Activated CD8-positive, alpha-beta T cell treated with anti-CD3 and anti-CD28 coated beads for 36 hours (primary cell): ENCODE results near the gene OTOGL. TPM values are rescaled to one million over a fixed set of nuclear protein-coding genes. Genes with fewer than 3 reads are reported as not detected.

Experiments used
- ATAC-seq: fragments of 200-7000 bp; cut with Tn5 transposase; one replicate; pipeline ENCODE4 v1.10.0; 2021; ENCODE audit warnings: mild to moderate bottlenecking, moderate library complexity
- CTCF ChIA-PET: fragments of 350-600 bp; sonication (Branson Sonifier 250); formaldehyde crosslinking; loops from one replicate; lab custom pipeline; 2021; ENCODE audit warnings: antibody characterized with exemption; lab: Charles Lee
- POLR2A ChIA-PET: fragments of 350-600 bp; sonication (Branson Sonifier 250); formaldehyde crosslinking; loops from one replicate; lab custom pipeline; 2021; ENCODE audit warnings: antibody characterized with exemption; lab: Charles Lee
- DNase-seq: peaks from one replicate; pipeline ENCODE4 v3.0.0-alpha.2; 2020
- H3K27ac Mint-ChIP-seq: one replicate; pipeline ENCODE4 v1.8.0; 2021; ENCODE audit warnings: mild to moderate bottlenecking, mixed read lengths
- H3K27me3 Mint-ChIP-seq: one replicate; pipeline ENCODE4 v1.8.0; 2021; ENCODE audit warnings: mixed read lengths
- H3K36me3 Mint-ChIP-seq: one replicate; pipeline ENCODE4 v1.8.0; 2021; ENCODE audit warnings: low read depth, mixed read lengths
- H3K4me1 Mint-ChIP-seq: one replicate; pipeline ENCODE4 v1.8.0; 2021; ENCODE audit warnings: low read depth, mixed read lengths
- H3K4me3 Mint-ChIP-seq: one replicate; pipeline ENCODE4 v1.8.0; 2021; ENCODE audit warnings: mild to moderate bottlenecking, moderate library complexity, mixed read lengths
- H3K9me3 Mint-ChIP-seq: one replicate; pipeline ENCODE4 v1.8.0; 2021; ENCODE audit warnings: mixed read lengths
- intact Hi-C: fragments of 100-400 bp; cut with micrococcal nuclease; formaldehyde crosslinking; loops from one replicate; pipeline ENCODE4 v1.10.0; 2022
- total RNA-seq, 2 experiments: library from RNA; stranded (reverse); gene quantifications; one replicate each; pipeline ENCODE4 v1.2.3, GENCODE V29; 2021
- TF ChIP-seq, protein P1 (sequence below): fragments of 200-600 bp; IDR thresholded peaks from one replicate; pipeline ENCODE4 v1.8.0; 2022; ENCODE audit warnings: antibody characterized with exemption, mild to moderate bottlenecking

OTOGL gene
- total RNA-seq, 2 experiments from 2014 or later = not detected

DNA sequence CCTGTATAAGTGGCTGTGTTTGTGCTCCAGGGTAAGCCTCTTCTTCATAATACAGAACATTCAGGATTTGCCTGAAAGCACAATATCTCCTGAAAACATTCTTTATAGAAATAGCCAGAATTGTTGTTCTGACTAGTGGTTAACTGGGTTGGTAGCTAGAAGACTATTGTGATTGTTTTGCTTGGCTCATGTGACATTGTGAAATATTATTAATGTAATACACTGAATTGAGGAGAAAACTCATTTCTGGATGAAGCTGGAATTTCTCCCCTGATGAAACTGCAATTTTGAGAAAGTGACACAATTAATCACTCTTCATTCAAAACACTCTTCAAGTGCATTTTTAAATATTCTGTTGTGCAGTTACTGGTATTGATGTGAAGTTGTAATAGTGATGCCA is 172.4 kb downstream of the OTOGL start:
- Mint-ChIP-seq H3K27me3 (peaks cover 6% of the 10 kb centered on the region), H3K4me3 (no peak overlapping the region), H3K4me1 (no peaks in the 10 kb centered on the region), H3K27ac (no peak overlapping the region), H3K36me3 (no peaks in the 10 kb centered on the region), H3K9me3 (no peaks in the 10 kb centered on the region)
- DNase-seq (no peak), ATAC-seq (no peak)
- TF ChIP-seq, protein P1, sequence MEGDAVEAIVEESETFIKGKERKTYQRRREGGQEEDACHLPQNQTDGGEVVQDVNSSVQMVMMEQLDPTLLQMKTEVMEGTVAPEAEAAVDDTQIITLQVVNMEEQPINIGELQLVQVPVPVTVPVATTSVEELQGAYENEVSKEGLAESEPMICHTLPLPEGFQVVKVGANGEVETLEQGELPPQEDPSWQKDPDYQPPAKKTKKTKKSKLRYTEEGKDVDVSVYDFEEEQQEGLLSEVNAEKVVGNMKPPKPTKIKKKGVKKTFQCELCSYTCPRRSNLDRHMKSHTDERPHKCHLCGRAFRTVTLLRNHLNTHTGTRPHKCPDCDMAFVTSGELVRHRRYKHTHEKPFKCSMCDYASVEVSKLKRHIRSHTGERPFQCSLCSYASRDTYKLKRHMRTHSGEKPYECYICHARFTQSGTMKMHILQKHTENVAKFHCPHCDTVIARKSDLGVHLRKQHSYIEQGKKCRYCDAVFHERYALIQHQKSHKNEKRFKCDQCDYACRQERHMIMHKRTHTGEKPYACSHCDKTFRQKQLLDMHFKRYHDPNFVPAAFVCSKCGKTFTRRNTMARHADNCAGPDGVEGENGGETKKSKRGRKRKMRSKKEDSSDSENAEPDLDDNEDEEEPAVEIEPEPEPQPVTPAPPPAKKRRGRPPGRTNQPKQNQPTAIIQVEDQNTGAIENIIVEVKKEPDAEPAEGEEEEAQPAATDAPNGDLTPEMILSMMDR = no peak
- intact Hi-C loops = loop anchor here (10.0 kb wide), 1 partner anchor 77 kb away; no protein-coding TSS in a partner anchor
- ChIA-PET CTCF (interaction anchor here (1.6 to 3.8 kb wide), 4 partner anchors 11 to 76 kb away, joined by 3 to 24 read pairs (median 6); no protein-coding TSS in a partner anchor), POLR2A (no interaction called here)

DNA sequence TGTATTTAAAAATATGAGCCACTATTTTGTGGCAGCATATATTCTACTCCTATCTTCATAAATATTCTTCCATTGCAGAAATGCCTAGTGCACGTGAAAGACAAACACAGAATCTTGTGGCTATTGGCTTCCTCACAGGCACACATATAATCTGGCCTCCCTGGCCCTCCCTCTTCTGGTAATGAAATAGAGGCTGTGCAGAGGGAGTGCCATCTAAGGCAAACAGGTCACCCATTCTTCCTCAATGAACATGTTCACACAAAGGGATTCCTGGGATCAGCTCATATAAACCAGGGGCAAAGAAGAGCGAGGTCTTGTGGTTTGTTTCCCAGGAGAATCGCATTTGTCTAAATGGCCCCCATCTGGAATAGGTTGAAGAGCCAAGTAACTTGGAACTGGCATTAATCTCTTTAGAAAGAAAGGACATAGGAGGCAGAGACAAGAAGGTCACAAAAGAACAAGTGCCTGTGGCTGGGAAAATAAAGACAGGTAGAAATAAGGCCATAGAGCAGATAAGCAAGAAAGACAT is 173.1 kb downstream of the OTOGL start:
- Mint-ChIP-seq H3K4me3 (no peak overlapping the region), H3K9me3 (no peaks in the 10 kb centered on the region), H3K36me3 (no peaks in the 10 kb centered on the region), H3K4me1 (no peaks in the 10 kb centered on the region), H3K27ac (no peak overlapping the region), H3K27me3 (peaks cover 6% of the 10 kb centered on the region)
- ChIA-PET POLR2A (no interaction called here), CTCF (interaction anchor here (1.6 to 3.8 kb wide), 2 partner anchors 14 to 77 kb away, joined by 3 to 24 read pairs; no protein-coding TSS in a partner anchor)
- no peak for DNase-seq
- no peak for ATAC-seq
- TF ChIP-seq, protein P1 = no peak
- intact Hi-C loops = loop anchor here (10.0 kb wide), 1 partner anchor 78 kb away; no protein-coding TSS in a partner anchor

DNA sequence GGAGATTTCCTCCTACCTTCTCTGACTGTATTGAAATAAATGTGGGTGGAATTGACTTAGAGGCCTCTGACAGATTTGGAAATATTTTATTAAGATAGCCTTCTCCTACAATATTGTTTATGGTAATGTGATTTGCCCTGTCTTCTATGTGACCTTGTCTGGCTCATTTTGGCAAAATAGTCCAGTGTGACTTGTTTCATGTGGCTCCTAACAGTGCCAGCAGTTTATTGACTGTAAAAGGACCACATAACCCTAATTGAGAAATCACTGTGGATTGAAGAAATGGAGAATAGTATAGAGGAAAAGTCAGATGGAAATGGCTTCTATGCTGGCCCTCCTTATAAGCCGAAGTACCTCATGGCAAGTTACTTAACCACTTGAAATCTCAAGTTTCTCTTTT is 173.8 kb downstream of the OTOGL start:
- TF ChIP-seq, protein P1 = no peak
- peaks cover 4% of the 10 kb centered on the region for H3K27me3 Mint-ChIP-seq
- no peaks in the 10 kb centered on the region for H3K36me3 Mint-ChIP-seq
- no peak overlapping the region for H3K4me3 Mint-ChIP-seq
- ChIA-PET POLR2A (no interaction called here), CTCF (no interaction called here)
- no peaks in the 10 kb centered on the region for H3K4me1 Mint-ChIP-seq
- DNase-seq = no peak
- H3K27ac Mint-ChIP-seq = no peak overlapping the region
- intact Hi-C loops = loop anchor here (10.0 kb wide), 1 partner anchor 78 kb away; no protein-coding TSS in a partner anchor
- no peak for ATAC-seq
- H3K9me3 Mint-ChIP-seq = no peaks in the 10 kb centered on the region

DNA sequence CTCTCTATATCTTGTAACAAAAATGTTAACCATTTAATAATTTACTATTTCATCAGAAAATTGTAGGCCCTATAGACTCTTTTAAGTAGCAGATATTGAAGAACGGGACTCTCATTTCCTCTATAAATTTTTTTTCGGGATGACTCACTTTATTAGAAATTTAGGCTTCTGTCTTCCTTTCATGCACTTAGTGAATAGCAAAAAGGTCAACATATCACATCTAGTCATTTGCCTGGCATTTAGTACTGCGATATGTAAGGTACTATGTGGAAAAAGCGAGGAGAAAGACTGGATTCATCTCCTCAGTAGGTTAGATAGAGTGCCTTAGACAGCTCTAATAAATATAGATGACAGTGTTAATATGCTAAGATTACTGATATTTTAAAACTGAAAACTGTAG is 178.4 kb downstream of the OTOGL start:
- ChIA-PET CTCF (no interaction called here), POLR2A (no interaction called here)
- no peak overlapping the region for H3K27ac Mint-ChIP-seq
- H3K36me3 Mint-ChIP-seq = no peaks in the 10 kb centered on the region
- no peaks in the 10 kb centered on the region for H3K4me1 Mint-ChIP-seq
- H3K27me3 Mint-ChIP-seq = peaks cover 1% of the 10 kb centered on the region
- ATAC-seq (no peak), DNase-seq (no peak)
- H3K9me3 Mint-ChIP-seq = peaks cover 4% of the 10 kb centered on the region
- intact Hi-C loops = loop anchor here (10.0 kb wide), 1 partner anchor 83 kb away; no protein-coding TSS in a partner anchor
- TF ChIP-seq, protein P1 = no peak
- no peak overlapping the region for H3K4me3 Mint-ChIP-seq

DNA sequence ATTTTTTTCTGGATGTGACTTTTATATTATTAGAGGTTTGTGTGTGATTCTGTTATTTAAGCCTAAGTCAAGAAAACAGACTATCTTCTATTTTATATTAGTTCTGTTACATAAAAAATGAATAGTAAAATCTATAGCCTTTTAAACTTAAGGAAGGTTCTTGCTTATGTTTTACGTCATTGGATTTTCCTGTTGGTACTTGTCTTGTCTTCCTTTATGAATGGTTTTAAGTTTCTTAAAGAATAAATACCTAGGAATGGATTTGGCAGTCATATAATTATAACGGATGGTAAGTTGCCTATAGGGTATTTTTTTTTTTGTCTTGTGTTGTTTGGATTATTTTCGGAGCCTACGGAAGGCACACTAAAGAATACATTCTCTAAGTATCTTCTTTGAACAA is 182.9 kb downstream of the OTOGL start:
- CTCF ChIA-PET = no interaction called here
- Mint-ChIP-seq H3K27ac (no peak overlapping the region), H3K4me3 (no peak overlapping the region), H3K36me3 (no peaks in the 10 kb centered on the region), H3K27me3 (peaks cover 2% of the 10 kb centered on the region), H3K9me3 (peaks cover 4% of the 10 kb centered on the region), H3K4me1 (no peaks in the 10 kb centered on the region)
- ATAC-seq (no peak), DNase-seq (no peak)
- TF ChIP-seq, protein P1 = no peak
- intact Hi-C loops = no loop called here
- POLR2A ChIA-PET = no interaction called here
